ENCODE measurements around the gene VEGFA. TPM values are rescaled to one million over a fixed set of nuclear protein-coding genes. Genes with fewer than 3 reads are reported as not detected.

VEGFA gene
- polyA plus RNA-seq, 1 experiment = 189 TPM

DNA sequence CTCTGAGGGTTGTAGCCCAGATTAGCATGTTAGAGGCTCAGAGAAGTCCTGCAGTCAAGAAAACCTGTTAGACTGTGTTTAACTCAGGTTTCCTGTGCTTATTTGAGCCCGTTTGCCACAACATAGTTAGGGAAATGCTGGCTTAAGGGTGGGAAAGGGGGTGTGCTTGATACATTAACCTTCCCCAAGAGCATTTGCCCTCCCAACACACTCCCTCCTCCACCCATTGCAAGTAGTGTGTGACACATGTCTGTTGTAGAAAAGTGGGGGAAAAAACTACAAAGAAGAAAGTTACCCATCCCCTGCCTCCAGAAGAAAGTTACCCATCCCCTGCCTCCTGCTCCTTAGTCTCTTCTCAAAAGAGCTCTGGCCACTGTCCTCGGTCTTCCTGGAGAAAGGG lies 45.7 kb upstream of the VEGFA start:
- Histone ChIP-seq H3K4me3 (ENCODE audit: low read depth, low read length) (no peak overlapping the region), H3K27ac (ENCODE audit: low read depth, low read length) (no peak overlapping the region), H3K9me3 (ENCODE audit: control insufficient read depth, insufficient read depth, low read length) (no peaks in the 10 kb centered on the region), H3K27me3 (ENCODE audit: control insufficient read depth, insufficient read depth, low read length) (peaks cover 6% of the 10 kb centered on the region)
- ChIA-PET CTCF (interaction anchor here (0.7 to 2.5 kb wide), 13 partner anchors 10 to 358 kb away, joined by 3 to 20 read pairs (median 4); no protein-coding TSS in a partner anchor), POLR2A (interaction anchor here (0.5 to 1.6 kb wide), 7 partner anchors 10 to 267 kb away, joined by 3 to 7 read pairs (median 3); partner anchors contain the start of gene VEGFA)
- TF ChIP-seq, protein P1, sequence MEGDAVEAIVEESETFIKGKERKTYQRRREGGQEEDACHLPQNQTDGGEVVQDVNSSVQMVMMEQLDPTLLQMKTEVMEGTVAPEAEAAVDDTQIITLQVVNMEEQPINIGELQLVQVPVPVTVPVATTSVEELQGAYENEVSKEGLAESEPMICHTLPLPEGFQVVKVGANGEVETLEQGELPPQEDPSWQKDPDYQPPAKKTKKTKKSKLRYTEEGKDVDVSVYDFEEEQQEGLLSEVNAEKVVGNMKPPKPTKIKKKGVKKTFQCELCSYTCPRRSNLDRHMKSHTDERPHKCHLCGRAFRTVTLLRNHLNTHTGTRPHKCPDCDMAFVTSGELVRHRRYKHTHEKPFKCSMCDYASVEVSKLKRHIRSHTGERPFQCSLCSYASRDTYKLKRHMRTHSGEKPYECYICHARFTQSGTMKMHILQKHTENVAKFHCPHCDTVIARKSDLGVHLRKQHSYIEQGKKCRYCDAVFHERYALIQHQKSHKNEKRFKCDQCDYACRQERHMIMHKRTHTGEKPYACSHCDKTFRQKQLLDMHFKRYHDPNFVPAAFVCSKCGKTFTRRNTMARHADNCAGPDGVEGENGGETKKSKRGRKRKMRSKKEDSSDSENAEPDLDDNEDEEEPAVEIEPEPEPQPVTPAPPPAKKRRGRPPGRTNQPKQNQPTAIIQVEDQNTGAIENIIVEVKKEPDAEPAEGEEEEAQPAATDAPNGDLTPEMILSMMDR (IDR thresholded peaks at IDR 0.05; ENCODE audit: low read depth, low read length) = no peak
- no peak for DNase-seq (ENCODE audit: low read depth, low spot score)

DNA sequence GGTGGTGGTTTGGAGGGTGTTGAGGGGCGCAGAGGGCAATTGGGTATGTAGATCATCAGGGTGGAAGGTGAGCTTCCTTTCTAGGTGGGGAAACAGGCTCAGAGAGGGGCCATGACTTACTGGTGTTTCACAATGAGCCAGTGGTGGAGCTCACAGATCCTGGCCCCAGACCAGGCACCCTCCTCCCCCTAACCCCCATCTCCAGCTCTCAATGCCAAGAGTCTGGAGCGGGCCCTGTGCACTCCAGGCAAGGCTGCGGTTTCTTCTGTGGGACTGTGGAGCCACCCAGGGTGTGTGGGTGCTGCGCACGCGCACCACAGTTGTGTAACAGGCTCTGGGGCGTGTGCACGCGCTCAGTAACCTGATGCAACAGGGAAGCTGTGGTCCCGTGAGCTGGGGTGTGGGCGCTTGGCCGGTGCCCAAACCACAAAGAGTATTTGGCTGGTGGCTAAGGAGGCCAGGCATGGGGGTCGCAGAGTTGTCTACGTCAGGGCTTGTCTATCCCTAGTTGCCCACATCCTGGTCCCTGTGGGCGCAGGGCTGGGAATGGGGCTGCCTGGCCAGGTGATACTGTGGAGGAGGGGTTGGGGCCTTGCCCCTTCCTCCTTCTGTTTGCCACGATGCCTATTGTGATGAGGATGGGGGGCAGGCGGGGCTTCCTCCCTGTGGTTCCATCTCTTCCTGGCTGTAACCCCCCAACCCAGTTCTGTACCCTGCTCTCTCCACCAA lies 44.9 kb upstream of the VEGFA start:
- TF ChIP-seq, protein P1 (IDR thresholded peaks at IDR 0.05; ENCODE audit: low read depth, low read length) = no peak
- Histone ChIP-seq H3K27ac (ENCODE audit: low read depth, low read length) (peak overlapping the region; percentile 11), H3K4me3 (ENCODE audit: low read depth, low read length) (no peak overlapping the region), H3K27me3 (ENCODE audit: control insufficient read depth, insufficient read depth, low read length) (peaks cover 4% of the 10 kb centered on the region), H3K9me3 (ENCODE audit: control insufficient read depth, insufficient read depth, low read length) (peaks cover 4% of the 10 kb centered on the region; the same call in 1 of the 2 replicates)
- ChIA-PET CTCF (interaction anchor here (0.9 to 2.5 kb wide), 11 partner anchors 11 to 357 kb away, joined by 3 to 20 read pairs (median 6); no protein-coding TSS in a partner anchor), POLR2A (interaction anchor here (0.9 to 1.6 kb wide), 6 partner anchors 11 to 266 kb away, joined by 3 to 7 read pairs (median 4); partner anchors contain the start of gene VEGFA)
- DNase-seq (ENCODE audit: low read depth, low spot score) = peak; percentile 63

DNA sequence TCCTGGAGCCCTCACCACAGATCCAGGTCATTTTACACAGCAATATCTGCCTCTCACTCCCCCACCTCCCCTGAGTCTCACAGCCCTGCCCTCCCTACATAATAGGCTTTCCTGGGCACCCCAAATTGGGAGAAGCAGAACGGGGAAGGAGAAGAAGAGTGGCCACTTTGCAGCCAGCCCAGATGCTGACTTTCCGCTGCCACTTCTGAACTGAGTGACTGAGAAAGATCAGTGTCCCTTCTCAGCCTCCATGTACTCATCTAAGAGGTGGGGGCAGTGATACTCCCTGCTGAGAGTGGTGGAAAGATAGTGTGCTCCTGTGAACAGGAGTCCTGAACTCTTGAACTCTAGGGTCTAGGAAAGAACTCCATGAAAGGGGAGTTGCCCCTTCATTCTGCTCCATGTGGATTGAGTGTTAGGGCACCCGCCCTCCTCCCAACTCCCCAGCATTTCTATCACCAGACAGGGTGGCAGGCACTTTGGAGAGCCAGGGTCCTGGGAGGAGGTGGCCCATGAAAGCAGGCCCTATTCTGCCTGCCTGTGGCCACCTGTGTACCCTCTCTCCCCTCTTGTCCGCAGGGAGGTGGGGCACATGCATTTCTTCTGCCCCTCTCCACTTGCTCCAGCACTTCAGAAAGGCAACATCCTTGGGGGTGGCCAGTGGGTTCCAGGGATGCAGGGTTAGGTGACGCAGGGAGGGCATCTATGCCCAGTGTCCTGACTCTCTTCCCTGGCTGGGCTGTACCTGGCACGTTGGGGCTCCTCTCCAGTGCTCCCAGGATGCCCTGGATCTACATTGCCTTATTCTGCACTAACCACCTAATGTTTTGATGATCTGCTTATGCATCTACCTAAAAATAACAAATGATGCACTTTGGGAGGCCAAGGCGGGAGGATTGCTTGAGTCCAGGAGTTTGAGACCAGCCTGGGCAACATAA lies 44.1 kb upstream of the VEGFA start:
- H3K27ac ChIP-seq (ENCODE audit: low read depth, low read length) = peak overlapping the region; percentile 11
- no peak for DNase-seq (ENCODE audit: low read depth, low spot score)
- peaks cover 6% of the 10 kb centered on the region; the same call in 1 of the 2 replicates for H3K9me3 ChIP-seq (ENCODE audit: control insufficient read depth, insufficient read depth, low read length)
- TF ChIP-seq, protein P1 (IDR thresholded peaks at IDR 0.05; ENCODE audit: low read depth, low read length) = no peak
- H3K4me3 ChIP-seq (ENCODE audit: low read depth, low read length) = no peak overlapping the region
- CTCF ChIA-PET = interaction anchor here (1.7 kb wide), 1 partner anchor 43 kb away, joined by 14 read pairs; no protein-coding TSS in a partner anchor
- POLR2A ChIA-PET = interaction anchor here (1.2 to 1.6 kb wide), 5 partner anchors 11 to 265 kb away, joined by 3 to 7 read pairs (median 4); partner anchors contain the start of gene VEGFA
- H3K27me3 ChIP-seq (ENCODE audit: control insufficient read depth, insufficient read depth, low read length) = peaks cover 3% of the 10 kb centered on the region

DNA sequence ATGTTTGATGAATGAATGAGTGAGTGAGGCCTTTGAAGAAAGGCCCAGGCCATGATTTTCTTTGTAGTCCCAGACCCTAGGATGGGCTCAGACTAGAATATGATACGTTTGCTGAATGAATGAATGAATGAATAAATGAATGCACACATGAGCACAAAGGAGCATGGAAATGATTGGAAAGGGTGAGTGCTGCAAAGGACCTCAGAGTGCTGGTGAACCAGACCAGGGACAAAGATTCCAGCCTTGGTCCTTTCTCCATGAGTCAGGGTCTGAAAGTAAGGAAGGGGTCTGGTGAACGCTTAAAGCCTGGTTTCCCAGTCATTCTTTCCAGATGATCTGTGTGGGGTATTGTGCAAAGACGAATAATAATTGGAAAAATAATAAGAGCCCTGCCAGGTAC lies 42.4 kb upstream of the VEGFA start:
- ChIA-PET CTCF (interaction anchor here (1.3 kb wide), 1 partner anchor 351 kb away, joined by 5 read pairs; no protein-coding TSS in a partner anchor), POLR2A (no interaction called here)
- Histone ChIP-seq H3K4me3 (ENCODE audit: low read depth, low read length) (no peak overlapping the region), H3K27ac (ENCODE audit: low read depth, low read length) (no peak overlapping the region), H3K9me3 (ENCODE audit: control insufficient read depth, insufficient read depth, low read length) (peaks cover 6% of the 10 kb centered on the region; the same call in 1 of the 2 replicates), H3K27me3 (ENCODE audit: control insufficient read depth, insufficient read depth, low read length) (no peaks in the 10 kb centered on the region)
- no peak for DNase-seq (ENCODE audit: low read depth, low spot score)
- TF ChIP-seq, protein P1 (IDR thresholded peaks at IDR 0.05; ENCODE audit: low read depth, low read length) = no peak

All from AG04450 (cell line).